ENCODE results near the gene DMRT1.
"Not testable (repeated sequence)": the region's sequence is repeated elsewhere in the genome, so short reads cannot be mapped to it uniquely, and the experiment has no call there.

The DMRT1 gene

GRCh38 chr9:972501-973294, 131.2 kb downstream of the DMRT1 start:
- DNase-seq, result no peak

GRCh38 chr9:973295-973834, 131.9 kb downstream of the DMRT1 start:
- DNase-seq, result no peak

GRCh38 chr9:974031-974995, 132.8 kb downstream of the DMRT1 start:
- DNase-seq, result no peak

GRCh38 chr9:974996-975739, 133.7 kb downstream of the DMRT1 start:
- no peak for DNase-seq

GRCh38 chr9:975740-976257, 134.3 kb downstream of the DMRT1 start:
- no peak for DNase-seq

GRCh38 chr9:976258-976942, 134.9 kb downstream of the DMRT1 start, which contains the start of gene DMRT3:
TSS of gene DMRT3 (plus strand) at chr9:976655. CDS start at chr9:977002, 347 bp downstream.
- DNase-seq, result no peak

- no peak for DNase-seq
Observed at GRCh38 chr9:976943-977837, 135.7 kb downstream of the DMRT1 start.

GRCh38 chr9:977838-978830, 136.6 kb downstream of the DMRT1 start:
- no peak for DNase-seq

GRCh38 chr9:979983-980382, 138.5 kb downstream of the DMRT1 start:
- DNase-seq, result no peak

- DNase-seq, result no peak
Observed at GRCh38 chr9:980640-981039, 139.1 kb downstream of the DMRT1 start.

- DNase-seq, result no peak
Observed at GRCh38 chr9:981491-981898, 140.0 kb downstream of the DMRT1 start.

GRCh38 chr9:982394-983230, 141.1 kb downstream of the DMRT1 start:
- no peak for DNase-seq

GRCh38 chr9:994005-994404, 152.5 kb downstream of the DMRT1 start:
- no peak for DNase-seq

GRCh38 chr9:995192-995591, 153.7 kb downstream of the DMRT1 start:
- no peak for DNase-seq

- no peak for DNase-seq
Observed at GRCh38 chr9:995781-996180, 154.3 kb downstream of the DMRT1 start.

GRCh38 chr9:998299-999110, 157.0 kb downstream of the DMRT1 start:
- not testable (repeated sequence) for DNase-seq

- no peak for DNase-seq
Observed at GRCh38 chr9:1001838-1002237, 160.3 kb downstream of the DMRT1 start.

- DNase-seq, result no peak
Observed at GRCh38 chr9:1002678-1003077, 161.2 kb downstream of the DMRT1 start.
